ENCODE measurements around the gene SHROOM1.

The SHROOM1 gene

DNA sequence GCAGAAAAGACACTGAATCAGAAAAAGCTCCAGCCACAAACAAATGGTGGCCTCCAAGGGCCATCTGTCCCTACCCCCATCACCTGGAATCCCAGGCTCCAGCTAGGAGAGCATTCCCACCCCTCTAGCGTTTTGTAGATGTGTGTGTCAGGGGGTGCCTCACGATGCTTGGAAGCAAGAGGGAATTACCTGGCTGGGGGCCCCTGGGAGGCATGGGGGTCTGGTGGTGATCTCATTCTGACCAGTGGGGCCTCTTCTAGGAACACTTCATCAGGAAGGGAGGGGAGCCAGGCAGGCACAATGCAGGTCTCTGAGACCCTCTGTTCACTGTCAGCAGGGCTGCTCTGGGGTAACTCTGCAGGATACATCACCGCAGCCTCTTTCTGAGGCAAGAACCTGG is 6.0 kb downstream of the SHROOM1 start:
- TF ChIP-seq GATA3 (IDR thresholded peaks at IDR 0.05; ENCODE audit: low read depth, low read length) (no peak), GATA2 (IDR thresholded peaks at IDR 0.05; ENCODE audit: low read depth, low read length) (no peak)

- no peak for TF ChIP-seq GATA3 (IDR thresholded peaks at IDR 0.05; ENCODE audit: low read depth, low read length)
These were observed 6.9 kb downstream of the SHROOM1 start for GRCh38 chr5:132823481-132824050.

DNA sequence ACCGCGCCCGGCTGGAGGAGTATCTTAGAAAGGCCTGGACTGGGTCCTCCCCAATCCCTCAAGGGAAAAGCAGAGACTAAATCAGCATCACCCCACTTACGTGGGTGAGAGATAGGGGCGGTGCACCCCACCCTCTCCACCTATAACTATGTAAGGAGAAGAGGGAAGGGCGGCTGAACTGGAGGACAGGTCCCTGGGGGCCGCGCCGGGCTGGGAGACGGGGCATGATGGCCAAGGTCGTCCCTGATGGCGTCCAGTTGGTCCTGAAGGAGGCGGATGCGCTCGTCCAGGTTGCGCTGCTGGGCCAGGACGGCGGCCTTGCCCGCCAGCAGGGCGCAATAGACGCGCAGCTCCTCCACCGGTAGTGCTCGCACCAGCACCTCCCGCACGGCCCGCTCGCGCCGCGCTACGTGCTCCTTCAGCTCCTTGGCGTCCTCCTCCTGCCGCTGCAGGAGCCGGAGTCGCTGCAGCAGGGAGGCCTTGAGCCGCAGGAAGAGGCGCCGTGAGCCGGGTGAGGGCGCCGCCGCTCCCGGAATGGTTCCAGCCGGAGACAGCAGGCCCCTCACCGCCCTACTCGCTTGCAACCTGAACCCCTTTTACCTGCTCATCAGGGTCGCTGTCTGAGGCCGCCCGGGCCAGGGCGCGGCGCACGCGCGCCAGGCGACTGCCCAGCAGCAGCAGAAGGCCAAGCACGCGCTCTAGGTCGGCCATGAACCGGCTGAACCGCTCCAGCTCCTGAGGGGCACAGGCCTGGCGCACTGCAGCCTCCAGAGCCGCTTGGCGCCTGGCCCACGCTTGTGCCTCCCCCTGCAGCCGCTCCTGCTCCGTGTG is 7.6 kb downstream of the SHROOM1 start:
- no peak for TF ChIP-seq GATA3 (IDR thresholded peaks at IDR 0.05; ENCODE audit: low read depth, low read length)
- TF ChIP-seq GATA2 (IDR thresholded peaks at IDR 0.05; ENCODE audit: low read depth, low read length): no peak

DNA sequence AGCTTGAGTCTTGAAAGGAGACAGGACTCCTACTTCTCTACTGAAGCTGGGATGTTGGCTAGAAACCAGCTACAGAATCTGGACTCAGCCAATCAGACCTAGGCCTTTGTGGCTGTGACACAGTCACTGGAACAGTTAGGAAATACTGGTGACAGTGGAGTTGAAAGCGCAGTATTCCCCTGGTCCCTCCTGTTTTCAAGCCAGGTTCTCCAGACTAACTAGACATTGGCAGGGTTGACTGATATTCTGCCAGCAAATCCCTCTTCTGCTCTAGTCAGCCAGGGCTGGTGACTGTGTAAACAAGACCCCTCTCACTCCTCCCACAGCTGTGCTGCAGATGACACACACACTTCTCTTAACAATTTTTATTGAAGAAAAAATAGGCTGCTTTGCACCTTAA is 8.7 kb downstream of the SHROOM1 start:
- TF ChIP-seq GATA2 (IDR thresholded peaks at IDR 0.05; ENCODE audit: low read depth, low read length) (no peak), GATA3 (IDR thresholded peaks at IDR 0.05; ENCODE audit: low read depth, low read length) (no peak)

DNA sequence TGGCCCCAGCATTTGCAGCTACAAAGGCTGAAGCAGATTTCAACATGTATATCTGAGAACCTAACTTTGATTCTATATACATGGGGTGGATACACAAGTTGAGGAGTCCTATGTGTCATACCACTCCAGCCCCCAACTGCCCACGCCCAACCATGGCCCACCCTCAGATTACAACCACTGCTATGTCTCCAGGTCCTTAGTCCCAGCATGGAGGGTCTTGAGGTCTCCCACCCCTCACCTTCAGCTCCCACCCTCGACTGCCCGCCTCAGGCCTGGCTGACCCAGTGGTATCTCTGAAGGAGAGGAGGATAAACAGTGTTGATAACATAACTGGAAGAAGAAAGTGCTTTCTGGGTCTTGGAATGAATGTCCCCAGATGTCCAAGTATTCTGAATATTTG is 9.1 kb downstream of the SHROOM1 start:
- TF ChIP-seq GATA2 (IDR thresholded peaks at IDR 0.05; ENCODE audit: low read depth, low read length): no peak
- no peak for TF ChIP-seq GATA3 (IDR thresholded peaks at IDR 0.05; ENCODE audit: low read depth, low read length)

DNA sequence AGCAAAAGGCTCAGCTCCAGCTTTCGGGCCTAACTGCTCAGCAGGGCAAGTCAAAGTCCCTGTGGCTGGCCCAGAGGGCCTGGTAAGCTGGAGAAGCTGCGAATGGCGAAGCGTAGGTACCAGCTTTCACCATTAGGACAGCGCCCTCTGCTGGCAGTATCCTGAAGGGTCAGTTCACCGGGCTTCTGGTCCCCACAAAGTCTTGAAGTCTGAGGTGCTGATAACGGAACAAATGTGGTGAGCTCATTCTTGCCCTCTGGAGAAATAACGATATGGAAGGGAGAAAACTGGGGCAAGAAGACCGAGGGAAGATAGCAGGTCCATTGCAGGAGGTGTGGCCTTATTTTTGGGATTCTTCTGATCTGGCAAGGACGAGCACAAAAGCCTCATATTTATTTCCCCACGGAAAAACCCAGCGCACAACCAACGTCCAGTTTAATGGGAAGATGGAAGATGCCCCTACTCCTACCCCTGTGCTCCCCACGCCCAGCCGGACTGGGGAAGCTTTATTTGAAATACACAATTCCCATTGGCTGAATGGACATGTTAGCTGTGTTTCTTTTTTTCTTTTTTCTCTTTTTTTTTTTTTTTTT is 10.2 kb downstream of the SHROOM1 start:
- TF ChIP-seq GATA2 (IDR thresholded peaks at IDR 0.05; ENCODE audit: low read depth, low read length): no peak
- TF ChIP-seq GATA3 (IDR thresholded peaks at IDR 0.05; ENCODE audit: low read depth, low read length): no peak

DNA sequence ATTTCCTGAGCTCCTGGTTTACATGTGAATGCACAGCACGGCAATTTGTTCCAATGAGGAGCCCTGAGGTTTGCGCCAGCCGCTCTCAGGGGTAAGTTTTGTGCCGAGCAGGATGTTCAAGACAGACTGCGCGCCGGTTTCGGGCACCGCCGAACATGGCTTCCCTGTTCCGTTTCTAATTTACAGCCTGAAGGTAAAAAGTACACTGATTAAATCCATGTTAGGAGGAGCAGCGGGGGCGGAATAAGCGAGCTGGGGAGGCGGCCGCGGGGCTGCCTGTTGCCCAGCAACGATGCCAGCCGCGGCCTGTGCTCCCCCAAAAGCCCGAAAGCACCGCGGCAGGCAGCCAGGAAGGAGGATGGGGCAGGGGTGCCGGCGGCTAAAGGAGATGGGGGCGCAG is 11.0 kb downstream of the SHROOM1 start:
- TF ChIP-seq GATA3 (IDR thresholded peaks at IDR 0.05; ENCODE audit: low read depth, low read length) (no peak), GATA2 (IDR thresholded peaks at IDR 0.05; ENCODE audit: low read depth, low read length) (no peak)

DNA sequence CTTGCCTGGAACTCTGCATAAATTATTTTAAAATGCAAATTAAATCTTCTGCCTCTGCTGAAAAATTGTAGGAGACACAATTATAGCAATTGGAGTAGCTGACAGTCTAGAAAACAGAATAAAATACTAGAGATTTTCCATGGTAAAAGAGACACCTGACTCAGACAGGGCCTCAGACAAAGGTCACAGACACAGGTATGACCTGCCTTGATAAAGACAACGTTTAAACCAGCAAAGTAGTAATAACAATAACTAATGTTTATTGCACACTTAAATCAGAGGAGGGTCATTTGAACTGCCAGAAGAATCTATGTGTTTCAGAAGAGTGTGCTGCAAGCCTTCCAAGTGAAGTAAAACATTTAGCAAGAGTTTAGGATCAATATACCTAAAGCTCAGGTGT is 13.4 kb downstream of the SHROOM1 start:
- TF ChIP-seq GATA2 (IDR thresholded peaks at IDR 0.05; ENCODE audit: low read depth, low read length): no peak
- TF ChIP-seq GATA3 (IDR thresholded peaks at IDR 0.05; ENCODE audit: low read depth, low read length): no peak

DNA sequence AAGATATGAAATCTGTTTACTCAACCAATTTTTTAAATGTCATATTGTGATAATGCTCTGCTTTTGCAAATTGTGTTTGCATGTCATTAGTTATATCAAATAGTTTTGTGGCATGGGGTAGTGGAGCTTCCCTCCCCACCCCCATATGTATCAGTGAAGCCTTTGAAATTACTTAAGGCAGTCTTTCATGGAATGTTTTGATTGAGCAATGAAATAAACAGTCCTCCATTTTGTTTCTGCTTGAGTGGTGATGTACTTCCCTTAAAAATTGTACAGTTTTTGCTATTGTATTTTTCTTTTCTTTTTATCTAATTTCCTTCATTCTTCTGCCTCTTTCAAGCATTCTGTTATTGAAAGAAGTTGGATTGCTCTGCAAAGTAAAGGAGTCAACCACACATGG is 13.9 kb downstream of the SHROOM1 start:
- no peak for TF ChIP-seq GATA3 (IDR thresholded peaks at IDR 0.05; ENCODE audit: low read depth, low read length)
- no peak for TF ChIP-seq GATA2 (IDR thresholded peaks at IDR 0.05; ENCODE audit: low read depth, low read length)

DNA sequence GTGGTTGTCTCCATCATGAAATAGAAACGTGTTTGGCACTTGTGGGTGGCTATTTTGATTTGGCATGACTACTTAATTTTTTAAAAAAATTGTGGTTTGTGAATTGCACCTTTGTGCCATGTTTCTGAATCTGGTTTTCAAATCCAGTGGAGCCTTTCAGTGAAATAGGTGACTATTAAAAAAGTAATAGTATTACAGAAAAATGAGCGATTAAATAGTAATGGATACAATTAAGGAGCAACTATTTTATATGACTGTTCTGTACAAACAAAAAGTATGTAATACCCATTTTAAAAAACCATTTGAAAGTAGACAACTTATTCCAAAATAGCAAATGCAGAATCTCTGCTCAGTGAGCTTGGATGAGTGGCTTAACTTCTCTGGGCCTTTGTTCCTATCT is 14.4 kb downstream of the SHROOM1 start:
- no peak for TF ChIP-seq GATA2 (IDR thresholded peaks at IDR 0.05; ENCODE audit: low read depth, low read length)
- no peak for TF ChIP-seq GATA3 (IDR thresholded peaks at IDR 0.05; ENCODE audit: low read depth, low read length)

DNA sequence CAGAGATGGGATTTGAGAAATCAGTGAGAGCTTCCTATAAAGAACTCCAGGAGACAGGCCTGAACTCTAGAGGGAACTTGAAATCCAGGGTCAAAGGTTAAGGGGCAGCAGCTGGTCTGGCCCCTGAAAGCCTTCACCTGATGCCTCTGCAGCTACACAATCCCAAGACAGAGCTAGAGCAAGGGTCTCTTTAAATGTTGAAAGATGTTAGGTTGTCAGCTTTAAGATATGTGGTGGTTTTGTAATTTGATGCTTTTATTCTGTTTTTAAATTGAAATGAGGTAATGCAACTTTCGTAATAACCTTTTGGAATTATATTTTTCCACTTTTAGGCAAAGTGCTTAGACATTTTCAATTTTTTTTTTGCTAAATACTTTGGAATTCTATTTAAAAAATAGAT is 15.0 kb downstream of the SHROOM1 start:
- no peak for TF ChIP-seq GATA3 (IDR thresholded peaks at IDR 0.05; ENCODE audit: low read depth, low read length)
- no peak for TF ChIP-seq GATA2 (IDR thresholded peaks at IDR 0.05; ENCODE audit: low read depth, low read length)

DNA sequence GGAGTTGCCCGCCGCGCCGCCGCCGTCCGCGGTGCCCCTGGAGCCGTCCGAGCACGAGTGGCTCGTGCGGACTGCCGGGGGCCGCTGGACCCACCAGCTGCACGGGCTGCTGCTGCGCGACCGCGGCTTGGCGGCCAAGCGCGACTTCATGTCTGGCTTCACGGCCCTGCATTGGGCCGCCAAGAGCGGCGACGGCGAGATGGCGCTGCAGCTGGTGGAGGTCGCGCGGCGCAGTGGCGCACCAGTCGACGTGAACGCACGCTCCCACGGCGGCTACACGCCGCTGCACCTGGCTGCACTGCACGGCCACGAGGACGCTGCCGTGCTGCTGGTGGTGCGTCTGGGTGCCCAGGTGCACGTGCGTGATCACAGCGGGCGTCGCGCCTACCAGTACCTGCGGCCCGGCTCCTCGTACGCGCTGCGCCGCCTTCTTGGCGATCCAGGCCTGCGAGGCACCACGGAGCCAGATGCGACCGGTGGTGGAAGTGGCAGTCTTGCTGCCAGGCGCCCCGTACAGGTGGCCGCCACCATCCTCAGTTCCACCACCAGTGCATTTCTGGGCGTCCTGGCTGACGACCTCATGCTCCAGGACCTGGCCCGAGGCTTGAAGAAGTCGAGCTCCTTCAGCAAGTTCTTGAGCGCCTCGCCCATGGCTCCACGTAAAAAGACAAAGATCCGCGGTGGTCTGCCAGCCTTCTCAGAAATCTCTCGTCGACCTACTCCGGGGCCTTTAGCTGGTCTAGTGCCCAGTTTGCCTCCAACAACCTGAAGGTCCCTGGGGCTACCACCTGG is 15.7 kb downstream of the SHROOM1 start:
- TF ChIP-seq GATA3 (IDR thresholded peaks at IDR 0.05; ENCODE audit: low read depth, low read length): no peak
- no peak for TF ChIP-seq GATA2 (IDR thresholded peaks at IDR 0.05; ENCODE audit: low read depth, low read length)

DNA sequence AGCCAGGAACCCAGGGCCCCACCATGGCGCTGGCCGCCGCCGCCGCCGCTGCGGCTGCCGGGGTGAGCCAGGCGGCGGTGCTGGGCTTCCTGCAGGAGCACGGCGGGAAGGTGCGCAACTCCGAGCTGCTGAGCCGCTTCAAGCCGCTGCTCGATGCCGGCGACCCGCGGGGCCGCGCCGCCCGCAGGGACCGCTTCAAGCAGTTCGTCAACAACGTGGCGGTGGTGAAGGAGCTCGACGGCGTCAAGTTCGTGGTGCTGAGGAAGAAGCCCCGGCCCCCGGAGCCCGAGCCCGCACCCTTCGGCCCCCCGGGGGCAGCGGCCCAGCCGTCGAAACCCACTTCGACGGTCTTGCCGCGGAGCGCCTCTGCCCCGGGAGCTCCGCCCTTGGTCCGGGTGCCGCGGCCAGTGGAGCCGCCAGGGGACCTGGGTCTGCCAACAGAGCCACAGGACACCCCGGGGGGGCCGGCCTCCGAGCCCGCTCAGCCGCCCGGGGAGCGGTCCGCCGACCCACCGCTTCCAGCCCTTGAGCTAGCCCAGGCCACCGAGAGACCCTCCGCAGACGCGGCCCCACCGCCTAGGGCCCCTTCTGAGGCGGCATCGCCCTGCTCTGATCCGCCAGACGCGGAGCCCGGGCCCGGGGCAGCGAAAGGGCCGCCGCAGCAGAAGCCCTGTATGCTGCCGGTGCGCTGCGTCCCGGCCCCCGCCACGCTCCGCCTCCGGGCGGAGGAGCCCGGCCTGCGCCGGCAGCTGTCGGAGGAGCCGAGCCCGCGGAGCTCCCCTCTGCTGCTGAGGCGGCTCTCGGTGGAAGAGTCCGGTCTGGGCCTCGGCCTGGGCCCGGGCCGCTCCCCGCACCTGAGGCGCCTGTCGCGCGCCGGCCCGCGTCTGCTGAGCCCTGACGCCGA is 16.6 kb downstream of the SHROOM1 start:
- TF ChIP-seq GATA3 (IDR thresholded peaks at IDR 0.05; ENCODE audit: low read depth, low read length) (no peak), GATA2 (IDR thresholded peaks at IDR 0.05; ENCODE audit: low read depth, low read length) (no peak)
